ENCODE results near the gene MCOLN2.

The MCOLN2 gene

DNA sequence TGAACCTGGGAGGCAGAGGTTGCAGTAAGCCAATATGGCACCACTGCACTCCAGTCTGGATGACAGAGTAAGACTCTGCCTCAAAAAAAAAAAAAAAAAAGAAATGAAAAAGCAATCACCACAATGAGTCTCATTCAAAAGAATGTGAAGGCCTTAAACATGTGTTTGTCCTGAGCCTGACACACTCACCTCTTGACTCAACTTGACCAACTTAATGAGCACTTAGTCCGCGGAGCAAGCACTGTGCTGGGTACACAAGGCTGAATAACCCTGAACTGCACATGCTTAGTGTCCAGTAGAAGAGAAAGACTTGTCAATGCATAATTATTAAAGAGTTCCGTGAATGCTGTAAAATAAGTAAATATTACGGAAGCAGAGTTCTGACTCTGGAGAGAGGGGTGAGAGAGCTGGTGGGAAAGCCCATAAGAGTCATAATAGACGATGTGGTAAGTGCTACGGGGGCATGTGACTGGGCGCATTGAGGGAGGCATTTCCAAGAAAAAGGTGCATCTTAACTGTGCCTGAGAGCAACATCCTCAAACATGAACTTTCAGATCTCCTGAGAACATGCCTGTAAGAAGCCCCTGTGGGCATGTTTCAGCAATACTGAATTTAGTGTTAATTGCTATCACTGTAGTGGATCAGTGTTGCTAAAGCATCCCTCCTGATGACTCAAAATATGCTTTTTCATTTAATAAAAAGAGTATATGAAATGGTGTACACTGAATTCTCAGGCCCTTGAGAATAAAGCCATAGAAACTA lies 27.2 kb downstream of the MCOLN2 start:
- no peak for DNase-seq (ENCODE audit: low read depth)
- TF ChIP-seq, protein P1, sequence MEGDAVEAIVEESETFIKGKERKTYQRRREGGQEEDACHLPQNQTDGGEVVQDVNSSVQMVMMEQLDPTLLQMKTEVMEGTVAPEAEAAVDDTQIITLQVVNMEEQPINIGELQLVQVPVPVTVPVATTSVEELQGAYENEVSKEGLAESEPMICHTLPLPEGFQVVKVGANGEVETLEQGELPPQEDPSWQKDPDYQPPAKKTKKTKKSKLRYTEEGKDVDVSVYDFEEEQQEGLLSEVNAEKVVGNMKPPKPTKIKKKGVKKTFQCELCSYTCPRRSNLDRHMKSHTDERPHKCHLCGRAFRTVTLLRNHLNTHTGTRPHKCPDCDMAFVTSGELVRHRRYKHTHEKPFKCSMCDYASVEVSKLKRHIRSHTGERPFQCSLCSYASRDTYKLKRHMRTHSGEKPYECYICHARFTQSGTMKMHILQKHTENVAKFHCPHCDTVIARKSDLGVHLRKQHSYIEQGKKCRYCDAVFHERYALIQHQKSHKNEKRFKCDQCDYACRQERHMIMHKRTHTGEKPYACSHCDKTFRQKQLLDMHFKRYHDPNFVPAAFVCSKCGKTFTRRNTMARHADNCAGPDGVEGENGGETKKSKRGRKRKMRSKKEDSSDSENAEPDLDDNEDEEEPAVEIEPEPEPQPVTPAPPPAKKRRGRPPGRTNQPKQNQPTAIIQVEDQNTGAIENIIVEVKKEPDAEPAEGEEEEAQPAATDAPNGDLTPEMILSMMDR (conservative IDR thresholded peaks at IDR 0.05; ENCODE audit: control insufficient read depth, insufficient read depth, low read depth, low read length), result no peak
- no peak overlapping the region for H3K4me3 ChIP-seq (ENCODE audit: control insufficient read depth, low read depth, low read length)

DNA sequence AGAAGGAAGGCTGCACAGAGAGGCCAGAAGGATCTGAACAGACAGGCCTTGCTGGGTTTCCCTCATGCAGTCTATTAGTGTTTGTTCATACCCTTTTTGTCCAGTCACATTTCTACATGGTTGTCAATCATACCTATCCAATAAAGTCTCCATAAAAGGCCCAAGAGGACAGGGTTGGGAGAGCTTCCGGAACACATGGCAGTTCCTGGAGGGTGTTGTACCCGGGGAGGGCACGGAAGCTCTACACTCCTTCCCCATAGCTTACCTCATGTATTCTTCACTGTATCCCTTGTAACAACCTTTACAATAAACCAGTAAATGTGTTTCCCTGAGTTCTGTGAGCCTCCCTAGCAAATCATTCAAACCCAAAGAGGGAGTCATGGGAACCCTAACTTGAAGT lies 28.0 kb downstream of the MCOLN2 start:
- TF ChIP-seq, protein P1 (conservative IDR thresholded peaks at IDR 0.05; ENCODE audit: control insufficient read depth, insufficient read depth, low read depth, low read length), result no peak
- H3K4me3 ChIP-seq (ENCODE audit: control insufficient read depth, low read depth, low read length), result no peak overlapping the region
- no peak for DNase-seq (ENCODE audit: low read depth)

DNA sequence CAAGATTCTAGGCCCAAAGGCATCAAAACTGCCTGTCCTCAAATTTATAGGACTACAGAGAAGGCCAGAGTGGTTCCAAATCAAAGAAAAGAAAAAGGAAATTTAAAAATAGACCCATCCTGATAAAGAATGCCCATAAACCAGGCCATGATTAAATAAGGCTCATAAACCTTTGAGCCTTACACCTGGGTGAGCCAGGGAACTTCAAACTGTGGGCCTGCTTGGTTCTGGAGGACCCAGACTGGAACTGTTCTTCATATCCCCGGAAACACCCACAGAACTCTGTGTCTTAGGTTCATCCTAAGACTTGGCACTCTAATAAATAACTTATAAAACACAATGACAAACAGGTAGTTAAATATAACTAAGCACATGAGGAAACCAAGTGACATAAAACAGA lies 28.8 kb downstream of the MCOLN2 start:
- H3K4me3 ChIP-seq (ENCODE audit: control insufficient read depth, low read depth, low read length), result no peak overlapping the region
- TF ChIP-seq, protein P1 (conservative IDR thresholded peaks at IDR 0.05; ENCODE audit: control insufficient read depth, insufficient read depth, low read depth, low read length), result no peak
- no peak for DNase-seq (ENCODE audit: low read depth)

DNA sequence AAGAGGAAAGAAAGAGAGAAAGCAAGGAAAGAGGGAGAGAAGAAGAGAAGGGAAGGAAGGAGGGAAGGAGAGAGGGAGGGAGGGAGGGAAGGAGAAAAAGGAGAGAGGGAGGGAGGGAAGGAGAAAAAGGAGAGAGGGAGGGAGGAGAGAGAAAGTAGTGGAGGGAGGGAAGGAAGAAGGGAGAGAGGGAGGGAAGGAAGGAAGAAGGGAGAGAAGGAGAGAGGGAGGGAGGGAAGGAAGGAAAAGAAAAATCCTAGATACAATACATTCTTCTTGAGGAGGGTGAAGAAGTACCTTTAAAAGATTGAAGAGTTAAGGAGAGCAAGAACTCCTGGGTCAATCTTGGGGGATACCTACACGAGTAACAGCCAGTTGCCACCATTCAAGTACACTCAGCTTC lies 29.2 kb downstream of the MCOLN2 start:
- TF ChIP-seq, protein P1 (conservative IDR thresholded peaks at IDR 0.05; ENCODE audit: control insufficient read depth, insufficient read depth, low read depth, low read length), result no peak
- no peak overlapping the region for H3K4me3 ChIP-seq (ENCODE audit: control insufficient read depth, low read depth, low read length)
- no peak for DNase-seq (ENCODE audit: low read depth)

DNA sequence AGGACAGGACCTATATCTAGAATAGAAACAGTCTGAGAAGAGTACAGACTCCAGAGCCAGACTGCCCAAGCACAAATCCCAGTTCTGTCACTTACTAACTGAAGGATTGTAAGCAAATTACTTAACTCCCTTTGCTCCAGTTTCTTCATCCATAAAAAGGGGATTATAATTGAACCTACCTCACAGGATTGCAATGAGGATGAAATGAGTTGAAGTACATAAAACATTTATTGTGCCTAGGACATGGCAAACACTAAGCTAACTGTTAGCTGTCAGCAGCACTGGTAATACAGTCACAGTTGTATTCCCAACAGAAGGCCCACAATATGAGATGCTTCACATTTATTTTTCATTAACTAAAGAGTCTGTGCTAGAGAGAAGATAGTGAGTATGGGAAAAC lies 33.9 kb downstream of the MCOLN2 start:
- no peak overlapping the region for H3K4me3 ChIP-seq (ENCODE audit: control insufficient read depth, low read depth, low read length)
- no peak for DNase-seq (ENCODE audit: low read depth)
- TF ChIP-seq, protein P1 (conservative IDR thresholded peaks at IDR 0.05; ENCODE audit: control insufficient read depth, insufficient read depth, low read depth, low read length), result no peak

DNA sequence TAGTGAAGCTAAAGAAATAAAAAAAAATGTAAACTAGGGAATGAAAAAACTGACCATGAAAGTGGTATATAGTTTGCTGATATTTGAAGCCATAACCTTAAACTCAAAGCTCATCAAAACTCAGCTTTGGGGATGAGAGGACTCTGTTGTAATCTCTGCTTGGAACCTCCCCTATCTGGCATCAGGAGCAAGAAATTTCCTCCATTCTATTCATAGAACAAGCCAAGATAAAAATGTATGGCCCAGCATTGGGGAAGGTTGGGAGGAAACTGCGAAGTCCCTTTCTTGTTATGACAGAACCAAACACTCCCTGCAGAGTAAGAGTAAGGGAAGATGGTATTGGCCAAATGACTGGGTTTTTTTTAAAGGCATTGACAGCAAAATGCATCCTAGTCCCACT lies 35.6 kb downstream of the MCOLN2 start:
- DNase-seq (ENCODE audit: low read depth), result no peak
- TF ChIP-seq, protein P1 (conservative IDR thresholded peaks at IDR 0.05; ENCODE audit: control insufficient read depth, insufficient read depth, low read depth, low read length), result no peak
- H3K4me3 ChIP-seq (ENCODE audit: control insufficient read depth, low read depth, low read length), result no peak overlapping the region

Measured in fibroblast of mammary gland (primary cell).